HG03432 (cell line): Measurements from ENCODE around the gene TAF6.

Experiments used
- ATAC-seq: cut with Tn5 transposase; IDR thresholded peaks from one replicate; pipeline ENCODE4 v1.9.1; 2021; ENCODE audit warnings: mild to moderate bottlenecking, moderate library complexity; ENCODE audit not compliant: unreplicated experiment

Gene TAF6

GRCh38 chr7:100119072-100119969 is at the start of gene TAF6, which contains the start of gene CNPY4:
TSS of gene TAF6 (minus strand) at chr7:100119358. CDS start at chr7:100114209, 5,149 bp downstream.
TSS of gene CNPY4 (plus strand) at chr7:100119634. CDS start at chr7:100119745, 111 bp downstream.
- ATAC-seq: peak; percentile 74

GRCh38 chr7:100167912-100168323 is 48.8 kb upstream of the TAF6 start:
- ATAC-seq: no peak

GRCh38 chr7:100166970-100167911 is 48.1 kb upstream of the TAF6 start:
- ATAC-seq: no peak

- no peak for ATAC-seq
These were observed 47.3 kb upstream of the TAF6 start for GRCh38 chr7:100166317-100166940.

GRCh38 chr7:100163871-100164270 is 44.7 kb upstream of the TAF6 start:
- no peak for ATAC-seq

GRCh38 chr7:100163006-100163531 is 43.9 kb upstream of the TAF6 start:
- ATAC-seq: no peak

GRCh38 chr7:100160067-100160466 is 40.9 kb upstream of the TAF6 start:
- no peak for ATAC-seq

GRCh38 chr7:100159099-100159623 is 40.0 kb upstream of the TAF6 start:
- no peak for ATAC-seq

GRCh38 chr7:100158229-100159098 is 39.3 kb upstream of the TAF6 start, which contains the start of gene TRAPPC14:
TSS of gene TRAPPC14 (minus strand) at chr7:100158723. CDS start at chr7:100158499, 224 bp downstream.
- peak; percentile 81 for ATAC-seq

- no peak for ATAC-seq
These were observed 38.4 kb upstream of the TAF6 start for GRCh38 chr7:100157334-100158228.

GRCh38 chr7:100157069-100157333 is 37.8 kb upstream of the TAF6 start:
- no peak for ATAC-seq

GRCh38 chr7:100156331-100157068 is 37.3 kb upstream of the TAF6 start:
- ATAC-seq: no peak

GRCh38 chr7:100155553-100156317 is 36.6 kb upstream of the TAF6 start:
- ATAC-seq: no peak

- ATAC-seq: no peak
These were observed 35.7 kb upstream of the TAF6 start for GRCh38 chr7:100154651-100155491.

GRCh38 chr7:100153708-100154535 is 34.8 kb upstream of the TAF6 start:
- no peak for ATAC-seq
